ENCODE measurements around the gene MYO10. TPM values are rescaled to one million over a fixed set of nuclear protein-coding genes. Genes with fewer than 3 reads are reported as not detected.

Gene MYO10
- total RNA-seq, 2 experiments from 2014 or later, result not detected

- Mint-ChIP-seq H3K9me3 (no peaks in the 10 kb centered on the region), H3K27ac (no peak overlapping the region), H3K27me3 (peaks cover 3% of the 10 kb centered on the region), H3K4me1 (no peaks in the 10 kb centered on the region), H3K36me3 (no peaks in the 10 kb centered on the region), H3K4me3 (no peak overlapping the region)
- ATAC-seq (ENCODE audit: low read depth) (no peak), DNase-seq (no peak)
- POLR2A ChIA-PET, result no interaction called here
These were observed 36.9 kb downstream of the MYO10 start for GRCh38 chr5:16899171-16899570.

GRCh38 chr5:16897800-16898199 is 38.3 kb downstream of the MYO10 start:
- Mint-ChIP-seq H3K9me3 (no peaks in the 10 kb centered on the region), H3K4me3 (no peak overlapping the region), H3K36me3 (no peaks in the 10 kb centered on the region), H3K27ac (no peak overlapping the region), H3K27me3 (peaks cover 3% of the 10 kb centered on the region), H3K4me1 (no peaks in the 10 kb centered on the region)
- DNase-seq, result no peak
- no peak for ATAC-seq (ENCODE audit: low read depth)
- POLR2A ChIA-PET, result no interaction called here

GRCh38 chr5:16897284-16897704 is 38.8 kb downstream of the MYO10 start:
- no peaks in the 10 kb centered on the region for H3K36me3 Mint-ChIP-seq
- no peak for DNase-seq

GRCh38 chr5:16896767-16897166 is 39.3 kb downstream of the MYO10 start:
- POLR2A ChIA-PET, result no interaction called here
- no peak for ATAC-seq (ENCODE audit: low read depth)
- no peaks in the 10 kb centered on the region for H3K36me3 Mint-ChIP-seq
- no peaks in the 10 kb centered on the region for H3K4me1 Mint-ChIP-seq
- no peak overlapping the region for H3K4me3 Mint-ChIP-seq
- H3K27me3 Mint-ChIP-seq, result peaks cover 3% of the 10 kb centered on the region
- DNase-seq, result no peak
- H3K27ac Mint-ChIP-seq, result no peak overlapping the region
- no peaks in the 10 kb centered on the region for H3K9me3 Mint-ChIP-seq

More at GRCh38 chr5:16897284-16897704, 38.8 kb downstream of the MYO10 start:
- Mint-ChIP-seq H3K4me3 (no peak overlapping the region), H3K27ac (no peak overlapping the region), H3K4me1 (no peaks in the 10 kb centered on the region), H3K9me3 (no peaks in the 10 kb centered on the region), H3K27me3 (peaks cover 3% of the 10 kb centered on the region)
- POLR2A ChIA-PET, result no interaction called here
- ATAC-seq (ENCODE audit: low read depth), result no peak

- peaks cover 3% of the 10 kb centered on the region for H3K27me3 Mint-ChIP-seq
- no peak overlapping the region for H3K27ac Mint-ChIP-seq
- H3K36me3 Mint-ChIP-seq, result no peaks in the 10 kb centered on the region
- no peaks in the 10 kb centered on the region for H3K4me1 Mint-ChIP-seq
- ATAC-seq (ENCODE audit: low read depth), result no peak
- POLR2A ChIA-PET, result no interaction called here
- H3K9me3 Mint-ChIP-seq, result no peaks in the 10 kb centered on the region
- H3K4me3 Mint-ChIP-seq, result no peak overlapping the region
- no peak for DNase-seq
These were observed 41.6 kb downstream of the MYO10 start for GRCh38 chr5:16894236-16895057.

GRCh38 chr5:16891033-16891432 is 45.1 kb downstream of the MYO10 start:
- Mint-ChIP-seq H3K4me1 (no peaks in the 10 kb centered on the region), H3K4me3 (no peak overlapping the region), H3K36me3 (no peaks in the 10 kb centered on the region), H3K27me3 (no peaks in the 10 kb centered on the region), H3K27ac (no peak overlapping the region), H3K9me3 (no peaks in the 10 kb centered on the region)
- ATAC-seq (ENCODE audit: low read depth), result no peak
- DNase-seq, result no peak
- POLR2A ChIA-PET, result no interaction called here

- no peak overlapping the region for H3K27ac Mint-ChIP-seq
- no peak for ATAC-seq (ENCODE audit: low read depth)
These were observed 46.0 kb downstream of the MYO10 start for GRCh38 chr5:16889972-16890519.

GRCh38 chr5:16889203-16889971 is 46.7 kb downstream of the MYO10 start:
- no peak for DNase-seq
- Mint-ChIP-seq H3K36me3 (no peaks in the 10 kb centered on the region), H3K9me3 (no peaks in the 10 kb centered on the region), H3K27me3 (peaks cover 2% of the 10 kb centered on the region), H3K4me1 (no peaks in the 10 kb centered on the region), H3K27ac (no peak overlapping the region), H3K4me3 (no peak overlapping the region)
- no peak for ATAC-seq (ENCODE audit: low read depth)
- POLR2A ChIA-PET, result no interaction called here

More at GRCh38 chr5:16889972-16890519, 46.0 kb downstream of the MYO10 start:
- Mint-ChIP-seq H3K4me1 (no peaks in the 10 kb centered on the region), H3K9me3 (no peaks in the 10 kb centered on the region), H3K4me3 (no peak overlapping the region), H3K36me3 (no peaks in the 10 kb centered on the region), H3K27me3 (no peaks in the 10 kb centered on the region)
- no peak for DNase-seq
- POLR2A ChIA-PET, result no interaction called here

- peaks cover 3% of the 10 kb centered on the region for H3K27me3 Mint-ChIP-seq
- H3K4me1 Mint-ChIP-seq, result no peaks in the 10 kb centered on the region
- H3K27ac Mint-ChIP-seq, result no peak overlapping the region
- no peaks in the 10 kb centered on the region for H3K36me3 Mint-ChIP-seq
- POLR2A ChIA-PET, result no interaction called here
- DNase-seq, result no peak
- H3K4me3 Mint-ChIP-seq, result no peak overlapping the region
- no peak for ATAC-seq (ENCODE audit: low read depth)
- H3K9me3 Mint-ChIP-seq, result no peaks in the 10 kb centered on the region
These were observed 47.4 kb downstream of the MYO10 start for GRCh38 chr5:16888694-16889124.

GRCh38 chr5:16886793-16887345 is 49.2 kb downstream of the MYO10 start:
- Mint-ChIP-seq H3K27ac (no peak overlapping the region), H3K4me1 (no peaks in the 10 kb centered on the region), H3K36me3 (no peaks in the 10 kb centered on the region), H3K9me3 (no peaks in the 10 kb centered on the region), H3K4me3 (no peak overlapping the region), H3K27me3 (peaks cover 3% of the 10 kb centered on the region)
- DNase-seq (no peak), ATAC-seq (ENCODE audit: low read depth) (no peak)
- POLR2A ChIA-PET, result no interaction called here

- Mint-ChIP-seq H3K4me1 (no peaks in the 10 kb centered on the region), H3K9me3 (no peaks in the 10 kb centered on the region), H3K4me3 (no peak overlapping the region), H3K27me3 (peaks cover 6% of the 10 kb centered on the region), H3K27ac (no peak overlapping the region), H3K36me3 (no peaks in the 10 kb centered on the region)
- POLR2A ChIA-PET, result no interaction called here
- DNase-seq (no peak), ATAC-seq (ENCODE audit: low read depth) (no peak)
These were observed 49.7 kb downstream of the MYO10 start for GRCh38 chr5:16886366-16886736.

- Mint-ChIP-seq H3K36me3 (no peaks in the 10 kb centered on the region), H3K27me3 (peaks cover 6% of the 10 kb centered on the region), H3K9me3 (no peaks in the 10 kb centered on the region), H3K4me1 (no peaks in the 10 kb centered on the region), H3K27ac (no peak overlapping the region), H3K4me3 (no peak overlapping the region)
- no peak for ATAC-seq (ENCODE audit: low read depth)
- no peak for DNase-seq
- POLR2A ChIA-PET, result no interaction called here
These were observed 50.3 kb downstream of the MYO10 start for GRCh38 chr5:16885635-16886365.

GRCh38 chr5:16884595-16884994 is 51.5 kb downstream of the MYO10 start:
- POLR2A ChIA-PET, result no interaction called here
- DNase-seq (no peak), ATAC-seq (ENCODE audit: low read depth) (no peak)
- H3K27ac Mint-ChIP-seq, result no peak overlapping the region
- H3K4me3 Mint-ChIP-seq, result no peak overlapping the region
- H3K9me3 Mint-ChIP-seq, result no peaks in the 10 kb centered on the region
- H3K36me3 Mint-ChIP-seq, result no peaks in the 10 kb centered on the region
- H3K27me3 Mint-ChIP-seq, result peaks cover 6% of the 10 kb centered on the region
- no peaks in the 10 kb centered on the region for H3K4me1 Mint-ChIP-seq

Measured in activated naive CD8-positive, alpha-beta T cell treated with anti-CD3 and anti-CD28 coated beads, Interleukin-2, amount 10 ng/mL, durations not matched to agents 7 days and 5 days (primary cell).